Islet precursor cell (in vitro differentiated cells): ENCODE results near the gene USP49.

Experiments used
- DNase-seq: peaks from one replicate; pipeline ENCODE4 v3.0.0-alpha.2; 2018

The USP49 gene

GRCh38 chr6:41748542-41748941, 146.6 kb downstream of the USP49 start:
- DNase-seq: no peak

GRCh38 chr6:41748102-41748477, 147.1 kb downstream of the USP49 start:
- no peak for DNase-seq

- DNase-seq: peak; percentile 64
Measured at GRCh38 chr6:41747256-41748101, 147.7 kb downstream of the USP49 start, which contains the start of gene PGC. TSS of gene PGC (minus strand) at chr6:41747397. CDS start at chr6:41747334, 63 bp downstream.

GRCh38 chr6:41746107-41746506, 149.1 kb downstream of the USP49 start:
- DNase-seq: no peak

- DNase-seq: no peak
Measured at GRCh38 chr6:41744236-41744787, 150.9 kb downstream of the USP49 start.

DNA sequence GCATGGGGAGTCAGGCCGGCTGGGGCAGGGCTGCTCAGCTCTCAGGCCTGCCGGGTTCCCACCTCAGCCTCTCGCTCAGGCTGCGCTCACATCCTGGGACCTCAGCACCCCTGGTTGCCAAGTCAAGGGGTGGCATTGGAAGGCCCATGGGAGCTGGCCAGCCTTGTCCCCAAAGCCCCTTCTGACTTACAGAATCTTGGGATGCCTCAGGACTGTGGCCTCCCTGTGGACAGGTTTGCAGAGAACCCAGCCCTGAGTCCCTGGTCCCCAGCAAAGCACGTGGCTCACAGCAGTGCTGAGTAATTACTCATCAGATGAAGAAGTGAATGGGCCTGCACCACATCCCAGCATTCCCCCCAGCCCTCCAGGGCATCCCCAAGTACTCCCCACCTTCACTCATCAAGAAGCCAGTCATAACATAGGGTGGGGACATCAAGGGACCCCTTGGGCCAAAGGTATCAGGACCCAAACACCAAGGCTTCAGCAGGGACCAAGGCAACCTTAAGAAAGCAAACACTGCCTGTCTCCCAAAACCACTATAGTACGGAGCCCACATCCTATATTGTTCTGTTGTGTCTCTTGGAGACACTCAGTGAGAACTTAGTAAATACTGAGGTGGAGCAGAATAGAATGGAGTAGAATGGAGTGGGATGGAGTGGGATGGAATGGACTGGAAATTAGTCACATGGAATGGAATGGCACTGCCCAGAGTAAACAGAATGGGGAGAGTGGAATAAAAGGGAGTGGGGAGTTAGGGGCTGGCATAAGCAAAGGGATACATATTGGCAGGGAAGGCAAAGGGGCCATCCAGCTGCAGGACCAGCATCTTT, 151.6 kb downstream of the USP49 start:
- DNase-seq: no peak

DNA sequence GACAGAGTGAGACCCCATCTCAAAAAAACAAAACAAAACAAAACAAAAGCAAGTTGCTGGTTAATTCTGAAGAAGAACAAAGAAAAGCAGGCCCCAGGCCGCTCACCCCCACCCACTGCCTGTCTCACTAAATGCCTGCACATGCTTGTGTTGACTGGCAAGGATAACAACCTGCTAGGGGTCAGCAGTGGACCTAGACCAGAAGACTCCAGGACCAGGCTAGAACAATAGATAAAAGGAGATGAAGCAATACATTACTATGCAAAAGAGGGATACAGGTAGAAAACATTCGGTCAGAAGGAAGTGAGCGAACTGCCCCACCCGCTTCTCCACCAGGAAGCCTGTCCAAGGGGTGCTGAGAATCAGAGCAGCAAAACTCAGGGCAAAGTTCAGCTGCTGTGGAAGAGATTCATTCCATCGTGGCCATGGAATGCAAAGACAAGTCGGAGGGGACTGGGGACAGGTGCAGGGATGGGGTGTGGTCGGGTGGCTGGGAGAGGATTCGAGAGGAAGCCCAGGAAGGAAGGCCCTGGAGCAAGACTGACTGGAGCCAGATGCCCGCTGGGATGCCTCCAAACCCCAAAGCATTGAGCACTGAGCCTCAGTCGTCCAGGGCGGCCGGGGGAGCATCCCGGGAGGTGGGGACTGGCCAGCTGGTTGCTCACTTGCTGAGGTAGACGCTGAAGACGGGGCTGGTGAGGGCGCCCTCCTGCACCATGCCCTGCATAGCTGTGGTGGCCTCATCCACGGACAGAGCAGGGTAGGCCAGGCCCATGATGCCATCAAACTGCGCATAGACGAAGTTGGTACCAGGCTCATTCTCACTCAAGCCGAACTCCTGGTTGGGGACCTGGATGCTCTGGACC, 153.3 kb downstream of the USP49 start:
- peak; percentile 77 for DNase-seq

DNA sequence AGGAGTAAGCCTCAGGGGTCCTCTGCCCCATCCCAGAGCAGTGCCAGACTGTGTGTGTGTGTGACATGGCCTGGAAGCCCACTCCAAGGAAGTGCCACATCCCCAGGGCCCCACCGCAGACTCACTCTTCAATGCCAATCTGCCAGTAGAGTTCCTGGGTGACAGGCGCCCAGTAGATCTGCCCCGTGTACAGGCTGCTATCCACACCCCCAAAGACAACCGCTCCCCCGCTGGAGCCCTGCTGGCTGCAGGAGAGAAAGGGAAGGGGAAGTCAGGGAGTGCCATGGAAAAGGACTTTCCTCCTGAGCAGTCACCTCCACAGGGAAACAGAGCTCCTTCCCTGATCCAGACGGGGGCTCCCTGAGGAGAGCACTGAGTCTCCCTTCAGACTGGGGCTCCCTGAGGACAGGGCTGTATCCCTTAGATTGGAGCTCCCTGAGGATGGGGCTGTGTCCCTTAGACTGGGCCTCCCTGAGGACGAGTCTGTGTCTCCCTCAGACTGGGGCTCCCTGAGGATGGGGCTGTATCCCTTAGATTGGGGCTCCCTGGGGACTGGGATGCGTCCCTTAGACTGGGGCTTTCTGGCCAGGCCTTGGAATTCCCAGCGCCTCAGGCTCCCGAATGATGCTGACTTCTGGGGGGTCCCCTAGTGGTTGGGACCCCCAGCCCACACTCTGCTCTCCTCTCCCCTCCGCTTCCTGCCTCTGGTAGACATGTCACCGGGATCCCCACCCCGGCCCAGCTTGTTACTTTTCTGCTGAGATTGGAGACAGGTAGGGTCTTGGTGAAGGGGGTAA, 154.6 kb downstream of the USP49 start:
- no peak for DNase-seq
